HG03457 (cell line): ENCODE data around the gene ACOT11.

Experiments
- ATAC-seq: cut with Tn5 transposase; IDR thresholded peaks from one replicate; pipeline ENCODE4 v1.9.1; 2021; ENCODE audit warnings: moderate number of reproducible peaks; ENCODE audit not compliant: unreplicated experiment

The ACOT11 gene

DNA sequence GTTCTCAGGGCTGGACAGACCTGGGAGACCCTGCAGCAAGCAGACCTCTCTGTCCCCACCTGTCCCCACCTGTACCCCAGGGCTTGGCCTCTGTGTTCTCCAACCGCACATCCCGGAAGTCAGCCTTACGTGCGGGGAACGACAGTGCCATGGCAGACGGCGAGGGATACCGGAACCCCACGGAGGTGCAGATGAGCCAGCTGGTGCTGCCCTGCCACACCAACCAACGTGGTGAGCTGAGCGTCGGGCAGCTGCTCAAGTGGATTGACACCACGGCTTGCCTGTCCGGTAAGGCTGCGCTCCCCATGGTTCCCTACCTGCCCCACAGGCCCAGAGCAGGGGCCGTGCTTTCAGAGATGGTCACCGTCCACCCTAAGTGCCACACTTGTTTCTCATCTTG lies 36.5 kb downstream of the ACOT11 start:
- ATAC-seq: no peak

DNA sequence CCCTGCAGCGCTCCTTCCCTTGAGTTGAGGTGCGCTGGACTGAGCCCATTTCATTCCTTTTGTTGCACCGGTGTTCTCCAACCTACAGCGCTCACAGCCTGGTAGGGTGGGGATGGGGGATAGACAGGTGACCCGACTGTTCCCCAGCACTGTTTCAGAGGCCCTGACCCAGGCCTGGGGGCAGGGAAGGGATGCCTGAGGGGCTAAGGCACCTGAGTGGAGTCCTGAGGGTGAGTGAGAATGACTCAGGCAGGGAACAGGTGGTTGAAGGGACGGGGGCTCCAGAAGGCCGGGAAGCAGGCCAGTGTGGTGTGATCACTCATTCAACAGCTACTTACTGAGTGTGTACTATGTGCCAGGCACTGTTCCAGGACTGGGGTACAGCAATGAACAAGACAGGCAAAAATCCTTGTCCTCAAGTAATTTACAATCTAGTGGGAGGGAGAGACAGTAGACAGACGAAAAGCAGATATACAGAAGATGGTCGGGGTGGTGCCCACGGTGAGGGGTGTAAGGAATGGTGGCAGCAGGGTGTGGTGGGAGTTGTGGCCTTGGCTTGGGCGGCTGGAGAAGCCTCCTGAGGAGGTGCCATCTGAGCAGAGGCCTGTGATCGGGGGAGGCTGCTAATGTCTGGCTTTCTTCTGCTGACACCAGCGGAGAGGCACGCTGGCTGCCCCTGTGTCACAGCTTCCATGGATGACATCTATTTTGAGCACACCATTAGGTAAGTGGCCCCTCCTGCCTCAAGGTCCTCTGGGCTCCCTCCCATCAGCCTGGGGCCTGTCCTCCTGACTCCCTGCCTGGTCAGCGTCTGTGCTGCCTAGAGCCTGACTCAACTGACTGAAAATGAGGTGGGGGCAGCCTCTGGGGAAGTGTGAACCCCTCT lies 37.4 kb downstream of the ACOT11 start:
- no peak for ATAC-seq

DNA sequence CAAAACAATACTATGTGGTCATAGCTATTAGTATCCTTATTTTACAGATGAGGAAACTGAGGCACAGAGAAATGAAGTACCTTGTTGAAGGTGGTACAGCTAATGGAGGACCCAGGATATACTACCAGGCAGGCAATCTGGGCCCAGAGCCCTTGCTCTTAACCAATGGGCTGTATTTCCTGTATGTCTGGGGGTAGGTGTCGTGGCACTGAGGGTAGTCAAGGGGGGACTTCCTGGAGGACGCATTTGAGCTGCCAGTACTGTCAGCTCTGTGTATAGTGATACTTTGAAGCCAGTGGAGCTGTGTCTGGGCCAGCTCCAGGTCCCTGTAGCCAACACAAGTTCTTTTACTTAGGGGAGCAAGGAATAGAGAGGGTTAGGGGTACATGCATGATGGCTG lies 40.3 kb downstream of the ACOT11 start:
- no peak for ATAC-seq

DNA sequence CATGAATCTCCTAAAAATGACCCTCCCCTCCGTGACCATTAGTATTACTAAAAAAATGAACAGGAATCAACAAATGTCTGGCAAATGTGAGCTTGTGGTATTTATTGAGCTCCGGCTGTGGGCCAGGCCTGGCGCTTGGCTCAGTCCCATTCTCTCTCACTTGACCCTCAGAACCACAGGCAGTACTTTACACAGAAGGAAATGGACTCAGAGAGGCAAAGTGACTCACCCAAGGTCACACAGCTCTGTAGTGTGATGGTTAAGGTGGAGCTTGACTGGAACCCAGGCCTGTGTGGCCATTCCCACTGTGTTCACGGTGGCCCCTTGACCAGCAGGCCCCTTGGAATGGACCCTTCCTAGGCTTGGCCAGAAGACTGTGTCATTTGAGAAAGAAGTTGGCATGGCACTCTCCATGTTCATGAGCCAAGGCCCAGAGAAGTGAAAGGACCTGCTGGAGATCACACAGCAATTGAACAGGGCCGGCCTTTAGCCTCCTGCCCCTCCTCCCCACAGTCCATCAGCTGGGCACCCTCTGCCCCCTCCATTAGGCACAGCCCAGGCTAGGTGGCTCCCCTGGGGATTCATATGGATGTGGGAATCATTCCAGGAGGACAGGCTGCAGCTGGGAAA lies 43.2 kb downstream of the ACOT11 start:
- ATAC-seq: no peak

DNA sequence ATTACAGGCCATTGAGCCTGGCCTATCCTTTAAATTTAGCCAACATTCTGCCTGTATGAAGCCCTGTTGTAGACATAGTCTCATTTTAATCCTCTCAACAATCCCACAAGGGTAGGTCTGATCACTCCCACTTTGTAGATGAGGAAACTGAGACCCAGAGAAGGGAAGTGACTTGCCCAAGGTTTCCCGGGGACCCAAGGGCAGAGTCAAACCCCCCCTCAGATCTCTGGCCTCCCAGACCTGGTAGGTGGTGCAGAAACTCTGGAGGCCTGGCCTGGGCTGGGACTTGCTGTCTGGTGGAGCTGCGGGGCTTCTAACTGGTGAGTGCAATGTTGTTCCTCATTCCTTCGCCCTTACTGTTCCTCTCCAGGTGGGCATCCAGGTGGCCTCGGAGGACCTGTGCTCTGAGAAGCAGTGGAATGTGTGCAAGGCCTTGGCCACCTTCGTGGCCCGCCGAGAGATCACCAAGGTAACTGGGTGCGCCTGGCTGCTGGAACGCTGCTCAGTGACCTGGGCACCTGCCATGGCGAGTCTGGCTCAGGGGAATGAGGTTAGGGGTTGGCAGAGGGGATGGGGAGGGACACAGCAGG lies 45.6 kb downstream of the ACOT11 start:
- ATAC-seq: no peak

DNA sequence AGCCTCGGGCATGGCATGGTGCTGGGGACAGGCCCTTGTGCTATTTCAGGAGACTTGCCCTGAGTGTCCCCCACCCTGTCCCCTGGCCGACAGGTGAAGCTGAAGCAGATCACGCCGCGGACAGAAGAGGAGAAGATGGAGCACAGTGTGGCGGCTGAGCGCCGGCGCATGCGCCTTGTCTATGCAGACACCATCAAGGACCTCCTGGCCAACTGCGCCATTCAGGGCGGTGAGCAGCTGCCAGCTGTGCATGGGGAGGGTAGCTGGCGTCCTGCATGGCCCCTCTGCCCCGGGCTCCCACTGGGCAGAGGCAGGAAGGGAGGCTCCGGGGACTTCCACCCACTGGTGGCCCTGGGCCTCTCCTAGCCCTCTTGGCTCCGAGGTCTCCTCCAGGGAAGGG lies 46.4 kb downstream of the ACOT11 start:
- no peak for ATAC-seq

DNA sequence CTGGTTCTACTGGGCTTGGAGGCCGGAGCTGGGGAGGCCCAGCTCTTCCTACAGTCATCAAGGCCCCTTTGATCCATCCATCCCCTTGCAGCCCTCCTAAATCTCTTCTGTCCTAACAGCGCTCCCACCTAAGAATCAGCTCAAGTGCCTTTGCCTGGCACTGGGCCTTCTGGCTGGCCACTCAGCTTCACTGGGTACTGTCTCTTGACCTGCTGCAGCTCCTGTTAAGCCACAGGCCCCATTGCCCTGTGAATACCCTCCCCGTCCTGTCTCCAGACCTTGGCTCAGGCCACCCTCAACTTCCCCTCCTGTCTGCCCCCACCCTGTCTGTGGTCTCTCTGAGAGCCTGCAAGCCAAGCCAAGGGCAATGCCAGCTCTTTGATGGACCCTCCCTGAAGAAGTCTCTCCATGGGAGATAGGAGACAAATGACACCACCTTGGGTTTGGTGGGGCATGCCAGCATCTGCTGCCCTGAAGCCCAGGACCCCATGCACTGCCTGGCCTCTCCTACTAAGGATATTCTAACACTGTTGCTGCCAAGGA lies 48.0 kb downstream of the ACOT11 start:
- ATAC-seq: no peak

DNA sequence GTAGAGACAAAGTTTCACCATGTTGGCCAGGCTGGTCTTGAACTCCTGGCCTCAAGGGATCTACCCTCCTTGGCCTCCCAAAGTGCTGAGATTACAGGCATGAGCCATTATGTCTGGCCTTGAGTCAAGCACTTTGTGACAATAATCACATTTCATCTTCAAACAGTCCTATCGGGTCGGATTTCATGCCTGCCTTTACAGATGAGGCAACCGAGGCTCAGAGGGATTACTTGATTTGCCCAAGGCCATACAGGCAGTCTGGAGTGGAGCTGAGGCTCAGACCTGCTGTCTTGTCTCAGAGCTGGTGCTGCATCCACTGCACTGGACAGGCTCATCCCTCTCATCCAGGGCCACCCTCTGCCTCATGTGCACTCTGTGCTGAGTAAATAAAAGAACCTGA lies 48.7 kb downstream of the ACOT11 start:
- ATAC-seq: no peak

DNA sequence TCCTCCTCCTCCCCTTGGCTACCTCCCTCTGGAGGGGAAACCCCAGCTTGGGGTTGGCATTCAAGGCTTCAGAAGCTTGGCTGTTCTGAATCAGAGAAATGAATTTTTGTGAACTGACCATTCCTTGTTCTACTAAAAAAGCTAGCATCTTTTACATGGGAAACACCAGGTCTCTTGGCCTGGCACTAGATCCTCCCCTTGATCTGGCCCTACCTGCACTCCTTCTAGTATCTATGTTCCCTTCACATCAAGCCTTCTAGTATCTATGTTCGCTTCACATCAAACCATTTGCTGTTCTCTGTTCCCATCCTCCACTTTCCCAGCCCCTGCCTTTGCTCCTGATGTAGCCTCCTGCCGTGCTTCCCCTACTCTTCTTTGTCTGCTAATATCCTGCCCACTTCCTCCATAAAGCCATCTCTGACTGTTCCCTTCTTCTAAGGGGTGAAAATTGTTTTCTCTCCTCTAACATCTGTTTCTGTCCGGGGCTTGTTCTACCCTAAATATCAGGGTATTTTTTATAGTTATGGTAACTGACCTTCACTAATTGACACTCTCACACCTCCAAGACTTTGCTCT lies 49.5 kb downstream of the ACOT11 start:
- no peak for ATAC-seq

DNA sequence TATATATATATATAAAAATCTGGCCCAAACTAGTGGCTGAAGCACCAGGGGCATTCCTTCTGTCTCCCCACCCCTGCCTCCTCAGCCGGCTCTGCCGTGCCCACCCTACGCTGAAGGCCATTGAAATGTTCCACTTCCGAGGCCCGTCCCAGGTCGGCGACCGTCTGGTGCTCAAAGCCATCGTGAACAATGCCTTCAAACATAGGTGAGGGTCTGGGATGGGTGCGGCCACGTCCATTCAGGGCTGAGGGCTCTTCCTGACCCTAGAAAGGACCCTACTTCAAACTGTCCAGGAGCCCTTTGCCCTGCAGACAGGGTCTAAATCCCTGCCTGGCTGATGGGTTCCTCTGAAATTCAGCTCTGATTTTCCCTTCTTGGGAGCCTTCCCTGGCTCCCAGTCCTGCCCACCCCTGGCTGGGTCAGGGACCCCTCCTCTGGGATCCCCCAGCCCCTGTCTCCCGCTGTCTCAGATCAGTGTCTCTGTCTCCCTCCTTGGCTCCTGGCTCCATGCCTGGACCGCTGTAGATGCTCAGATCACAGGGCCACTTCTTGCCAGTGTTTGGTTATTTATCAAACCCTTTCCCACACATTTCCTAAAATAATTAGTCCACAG lies 51.3 kb downstream of the ACOT11 start:
- no peak for ATAC-seq

DNA sequence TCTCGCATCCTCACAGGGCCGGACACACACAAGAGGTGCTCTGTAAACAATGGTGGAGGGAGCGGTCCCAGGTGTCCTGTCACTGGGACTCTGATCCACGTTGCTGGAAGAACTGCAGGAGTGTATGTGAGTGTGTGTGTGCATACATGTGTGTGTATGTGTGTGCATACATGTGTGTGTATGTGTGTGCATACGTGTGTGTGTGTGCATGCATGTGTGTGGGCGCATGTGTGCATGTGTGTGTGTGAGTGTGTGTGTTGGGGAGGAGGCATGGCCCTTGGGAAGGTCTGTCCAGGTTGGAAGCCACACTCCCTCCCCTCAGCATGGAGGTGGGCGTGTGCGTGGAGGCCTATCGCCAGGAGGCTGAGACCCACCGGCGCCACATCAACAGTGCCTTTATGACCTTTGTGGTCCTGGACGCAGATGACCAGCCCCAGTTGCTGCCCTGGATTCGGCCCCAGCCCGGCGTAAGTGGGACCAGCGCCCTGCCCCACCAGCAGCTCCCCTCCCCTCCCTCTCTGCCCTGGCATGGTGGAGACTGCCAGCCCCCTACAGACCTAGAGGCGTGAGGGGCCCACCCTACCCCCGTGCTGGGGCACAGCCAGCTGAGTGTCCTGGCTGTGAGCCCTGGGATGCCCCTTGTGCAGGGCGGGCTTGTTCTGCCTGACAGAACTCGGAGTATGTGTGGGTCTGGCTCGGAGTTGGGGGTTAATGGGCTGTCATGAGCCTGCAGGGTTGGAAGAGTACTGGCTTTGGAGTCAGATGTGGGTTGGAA lies 53.1 kb downstream of the ACOT11 start:
- no peak for ATAC-seq

DNA sequence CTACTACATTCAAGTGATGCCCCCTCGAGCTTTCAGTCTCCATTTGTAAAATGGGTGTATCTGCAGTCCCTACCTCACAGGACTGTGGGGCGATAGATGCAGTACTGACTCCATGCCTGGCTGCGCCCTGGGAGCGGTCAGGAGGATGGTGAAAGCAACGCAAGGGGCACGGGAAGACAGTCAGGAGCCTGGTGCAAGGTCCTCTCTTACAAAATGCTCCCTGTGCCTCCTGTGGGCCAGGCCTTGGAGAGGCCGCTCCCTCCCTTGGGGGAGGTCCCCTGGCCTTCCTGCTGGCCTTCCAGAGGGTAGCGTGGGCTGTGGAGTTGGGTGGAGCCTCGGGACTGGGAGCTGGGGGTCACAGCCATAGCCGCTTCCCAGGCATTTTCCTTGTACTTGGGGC lies 53.7 kb downstream of the ACOT11 start:
- ATAC-seq: no peak

DNA sequence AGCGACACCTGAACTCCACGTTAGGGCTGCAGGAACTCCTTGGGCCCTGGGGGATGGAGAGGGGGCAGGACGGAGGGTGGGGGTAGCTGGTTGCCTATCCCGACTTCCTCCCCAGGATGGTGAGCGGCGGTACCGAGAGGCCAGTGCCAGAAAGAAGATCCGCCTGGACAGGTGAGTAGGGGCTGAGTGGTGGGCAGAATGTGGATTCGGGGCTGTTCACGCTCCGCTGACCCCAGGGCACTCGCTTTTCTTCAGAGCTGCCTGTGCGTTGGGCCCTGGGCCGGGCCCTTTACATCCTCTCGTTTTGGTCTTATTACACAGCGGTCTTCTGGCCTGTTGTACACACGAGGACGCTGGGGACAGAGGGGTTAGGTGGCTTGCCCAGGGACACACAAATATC lies 54.5 kb downstream of the ACOT11 start:
- no peak for ATAC-seq

DNA sequence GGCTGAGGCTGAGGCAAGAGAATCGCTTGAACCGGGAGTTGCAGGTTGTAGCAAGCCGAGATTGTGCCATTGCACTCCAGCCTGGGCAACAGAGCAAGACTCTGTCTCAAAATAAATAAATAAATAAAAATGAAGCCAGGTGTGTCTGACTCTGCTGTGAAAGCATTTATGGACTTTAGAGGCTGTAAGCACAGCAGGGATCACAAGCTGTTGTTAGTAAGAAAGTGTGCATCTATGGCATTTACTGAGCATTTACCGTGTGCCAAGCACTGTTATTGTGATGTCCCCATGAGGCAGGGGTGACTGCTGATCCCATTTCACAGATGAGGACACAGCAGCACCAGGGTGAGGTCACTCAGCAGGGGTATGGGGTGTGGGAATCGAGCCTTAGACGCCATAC lies 55.2 kb downstream of the ACOT11 start:
- ATAC-seq: no peak

DNA sequence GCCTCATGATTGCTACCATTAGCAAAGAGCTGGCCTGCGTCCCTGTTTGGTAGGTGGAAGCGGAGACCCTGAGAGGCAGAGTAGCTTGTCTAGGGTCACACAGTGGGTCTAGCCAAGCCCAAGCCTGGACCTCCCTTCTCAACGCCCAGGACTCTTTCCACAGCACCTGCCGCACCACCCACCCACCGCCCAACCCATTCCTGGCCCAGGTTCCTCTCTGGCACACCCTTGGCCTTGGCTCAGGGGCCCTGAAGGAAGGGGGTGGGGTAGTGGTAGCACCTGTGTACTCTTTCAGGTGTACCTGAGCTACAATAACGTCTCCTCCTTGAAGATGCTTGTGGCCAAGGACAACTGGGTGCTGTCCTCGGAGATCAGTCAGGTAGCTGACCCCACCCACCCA lies 56.0 kb downstream of the ACOT11 start:
- ATAC-seq: no peak

DNA sequence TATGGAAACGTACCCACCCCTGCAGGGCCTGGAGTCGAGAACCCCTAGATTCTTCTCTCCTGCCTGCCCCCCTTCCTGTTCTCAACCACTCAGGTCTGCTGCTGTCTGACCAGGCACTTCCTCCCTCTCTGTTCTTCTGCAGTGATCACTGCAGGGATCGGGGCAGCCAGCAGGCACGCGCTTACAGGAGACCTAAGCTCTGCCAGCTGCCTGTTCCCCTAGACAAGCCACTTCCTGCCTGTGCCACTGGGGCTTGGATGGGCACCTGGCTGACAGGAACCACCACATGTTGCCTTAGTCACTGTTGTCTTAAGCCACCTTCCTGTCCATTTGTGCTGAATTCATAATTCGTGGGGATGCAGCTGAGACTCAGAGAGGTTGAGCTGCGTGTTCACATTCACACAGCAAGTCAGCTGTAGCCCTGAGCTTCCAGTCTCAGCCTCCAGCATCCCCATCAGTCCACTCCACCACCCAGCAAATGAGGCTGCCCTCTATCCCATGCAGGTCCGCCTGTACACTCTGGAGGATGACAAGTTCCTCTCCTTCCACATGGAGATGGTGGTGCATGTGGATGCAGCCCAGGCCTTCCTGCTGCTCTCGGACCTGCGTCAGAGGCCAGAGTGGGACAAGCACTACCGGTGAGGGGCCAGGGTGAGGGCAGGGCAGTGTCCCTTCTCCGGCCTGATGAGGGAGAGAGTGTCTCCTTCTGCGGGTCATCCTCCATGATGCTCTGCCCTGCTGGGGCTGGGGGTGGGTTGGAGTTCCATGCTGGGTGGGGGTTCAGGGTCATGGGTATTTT lies 56.7 kb downstream of the ACOT11 start:
- ATAC-seq: no peak

DNA sequence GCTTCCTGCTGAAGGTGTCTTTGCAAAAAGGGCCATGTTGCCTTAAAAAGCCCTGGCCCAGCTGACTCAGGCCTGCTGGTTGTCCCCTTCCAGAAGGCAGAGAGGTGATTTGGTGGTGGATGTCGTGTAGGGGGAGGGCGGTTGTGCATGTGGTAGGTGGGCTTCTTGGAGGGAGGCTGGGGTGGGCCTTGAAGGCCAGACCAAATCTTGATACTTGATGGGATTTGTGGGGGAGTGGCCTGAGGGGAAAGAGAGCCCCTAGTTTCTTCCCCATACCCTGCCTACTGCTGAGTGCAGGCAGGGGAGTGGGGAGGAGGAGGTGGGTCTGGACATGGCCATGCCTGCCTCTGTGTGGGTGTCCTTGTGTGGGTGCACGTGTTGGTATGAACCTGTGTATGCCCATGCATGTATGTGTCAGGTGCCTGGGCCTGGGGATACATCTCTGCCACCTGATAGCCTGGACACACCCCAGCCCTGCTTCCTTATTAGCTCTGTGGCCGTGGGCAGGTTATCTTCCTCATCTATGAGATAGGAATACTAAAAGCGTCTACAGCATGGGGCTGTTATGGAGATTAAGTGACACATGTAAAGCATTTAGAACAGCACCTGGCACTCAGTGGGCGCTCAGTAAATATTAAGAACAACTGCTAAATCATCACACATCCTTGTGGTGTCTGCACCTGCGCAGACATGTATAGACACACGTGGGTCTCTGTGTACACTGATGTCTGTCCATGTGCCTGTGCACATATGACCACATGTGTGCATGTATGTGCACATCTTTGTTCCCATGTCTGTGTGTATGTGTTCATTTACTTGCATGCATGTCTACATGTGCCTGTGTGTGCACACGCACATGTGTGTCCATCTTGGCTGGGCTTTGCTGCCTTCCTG lies 58.3 kb downstream of the ACOT11 start:
- ATAC-seq: no peak

DNA sequence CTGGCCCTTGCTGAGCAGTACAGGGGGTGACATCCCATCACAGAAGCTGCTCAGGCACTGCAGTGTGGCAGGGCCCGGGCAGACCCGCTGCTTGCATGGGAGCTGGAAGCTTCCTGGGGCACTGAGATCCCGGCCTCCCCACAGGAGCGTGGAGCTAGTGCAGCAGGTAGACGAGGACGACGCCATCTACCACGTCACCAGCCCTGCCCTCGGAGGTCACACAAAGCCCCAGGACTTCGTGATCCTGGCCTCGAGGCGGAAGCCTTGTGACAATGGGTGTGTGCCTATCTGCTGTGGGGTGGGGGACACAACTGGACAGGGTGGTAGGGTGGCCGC lies 58.9 kb downstream of the ACOT11 start:
- ATAC-seq: no peak
